ENCODE results near the gene FADS2. TPM values are rescaled to one million over a fixed set of nuclear protein-coding genes. Genes with fewer than 3 reads are reported as not detected.

FADS2 gene
- total RNA-seq, 4 donors from 2014 or later, result 17.6 to 40.0 (median 33.4) TPM

GRCh38 chr11:61885784-61886580 is 57.9 kb downstream of the FADS2 start:
- Histone ChIP-seq H3K4me3 (no peak overlapping the region), H3K27me3 (no peaks in the 10 kb centered on the region), H3K36me3 (no peaks in the 10 kb centered on the region), H3K4me1 (peaks cover 4 to 50% (median 27%) of the 10 kb centered on the region in 3 donors), H3K27ac (peak overlapping the region in 2 of 4 donors; percentile 19 to 88), H3K9me3 (no peaks in the 10 kb centered on the region)
- TF ChIP-seq CTCF (IDR thresholded peaks at IDR 0.05), result no peak
- no peak for TF ChIP-seq POLR2A (IDR thresholded peaks at IDR 0.05)
- no peak for TF ChIP-seq EP300 (IDR thresholded peaks at IDR 0.05)
- no peak for TF ChIP-seq POLR2AphosphoS5 (IDR thresholded peaks at IDR 0.05)
- WGBS, 2 donors (ENCODE audit: low coverage in 1 of 2), result no CpG with 5 or more reads among the region's 13 CpGs
- no peak for ATAC-seq

- TF ChIP-seq EP300 (IDR thresholded peaks at IDR 0.05), result no peak
- no peak for TF ChIP-seq POLR2A (IDR thresholded peaks at IDR 0.05)
- no peak for TF ChIP-seq POLR2AphosphoS5 (IDR thresholded peaks at IDR 0.05)
- TF ChIP-seq CTCF (IDR thresholded peaks at IDR 0.05), result no peak
- Histone ChIP-seq H3K27ac (peak overlapping the region in 3 of 4 donors; percentile 76 to 88 (median 88)), H3K36me3 (no peaks in the 10 kb centered on the region), H3K4me1 (peaks cover 4 to 53% (median 27%) of the 10 kb centered on the region in 3 donors), H3K4me3 (no peak overlapping the region), H3K27me3 (no peaks in the 10 kb centered on the region), H3K9me3 (no peaks in the 10 kb centered on the region)
- no peak for ATAC-seq
- 100% methylated on average over 1 of the region's 3 CpGs; no CpG with 5 or more reads in 1 of the 2 donors for WGBS, 2 donors (ENCODE audit: low coverage in 1 of 2)
Observed at GRCh38 chr11:61886643-61887042, 58.5 kb downstream of the FADS2 start.

GRCh38 chr11:61887839-61888494 is 59.9 kb downstream of the FADS2 start:
- TF ChIP-seq POLR2A (IDR thresholded peaks at IDR 0.05) (no peak), CTCF (IDR thresholded peaks at IDR 0.05) (no peak), POLR2AphosphoS5 (IDR thresholded peaks at IDR 0.05) (peak; percentile 88), EP300 (IDR thresholded peaks at IDR 0.05) (no peak)
- ATAC-seq, result peak; percentile 60
- Histone ChIP-seq H3K9me3 (no peaks in the 10 kb centered on the region), H3K27ac (peak overlapping the region; percentile 49 to 88 (median 82)), H3K4me3 (no peak overlapping the region), H3K27me3 (no peaks in the 10 kb centered on the region), H3K4me1 (peaks cover 4 to 61% (median 29%) of the 10 kb centered on the region in 3 donors), H3K36me3 (no peaks in the 10 kb centered on the region)
- WGBS, 2 donors (ENCODE audit: low coverage in 1 of 2), result 20% methylated on average over 2 of the region's 7 CpGs; no CpG with 5 or more reads in 1 of the 2 donors

- H3K27ac ChIP-seq, result peak overlapping the region; percentile 49 to 88 (median 82)
- TF ChIP-seq POLR2A (IDR thresholded peaks at IDR 0.05) (no peak), EP300 (IDR thresholded peaks at IDR 0.05) (no peak), CTCF (IDR thresholded peaks at IDR 0.05) (no peak), POLR2AphosphoS5 (IDR thresholded peaks at IDR 0.05) (no peak)
- no peaks in the 10 kb centered on the region for H3K9me3 ChIP-seq
- WGBS, 2 donors (ENCODE audit: low coverage in 1 of 2), result 84% methylated on average over 6 of the region's 12 CpGs; no CpG with 5 or more reads in 1 of the 2 donors
- H3K4me3 ChIP-seq, result no peak overlapping the region
- H3K27me3 ChIP-seq, result no peaks in the 10 kb centered on the region
- no peak for ATAC-seq
- no peaks in the 10 kb centered on the region for H3K36me3 ChIP-seq
- peaks cover 4 to 61% (median 29%) of the 10 kb centered on the region in 3 donors for H3K4me1 ChIP-seq
Observed at GRCh38 chr11:61888590-61888989, 60.5 kb downstream of the FADS2 start.
